ENCODE results near the gene FBLN1. TPM values are rescaled to one million over a fixed set of nuclear protein-coding genes. Genes with fewer than 3 reads are reported as not detected.

FBLN1 gene
- total and polyA plus RNA-seq, 2 donors (not counting 1 experiment from before 2014, with no cell fraction given): not detected

GRCh38 chr22:45612940-45613339, 110.3 kb downstream of the FBLN1 start:
- H3K4me1 ChIP-seq (ENCODE audit: control insufficient read depth in 2 of 2, insufficient read depth in 2 of 2, low read length in 2 of 2): no peaks in the 10 kb centered on the region
- no peaks in the 10 kb centered on the region for H3K79me2 ChIP-seq (ENCODE audit: control insufficient read depth, insufficient read depth, low read length)
- H3K4me2 ChIP-seq (replicated peaks; ENCODE audit: low read depth, low read length, poor library complexity, severe bottlenecking): no peak overlapping the region
- no peaks in the 10 kb centered on the region for H3K9me3 ChIP-seq (ENCODE audit: control extremely low read depth in 1 of 3, control insufficient read depth in 2 of 3, insufficient read depth in 1 of 3, low read length in 2 of 3)
- H3K9ac ChIP-seq (ENCODE audit: low read length): no peak overlapping the region
- TF ChIP-seq CTCF (IDR thresholded peaks at IDR 0.05) (no peak), EZH2 (IDR thresholded peaks at IDR 0.05; ENCODE audit: borderline replicate concordance, insufficient read depth, low read depth, low read length, poor library complexity, severe bottlenecking) (no peak)
- no peak overlapping the region for H3K27ac ChIP-seq (ENCODE audit: low read length in 2 of 2)
- WGBS (ENCODE audit: insufficient coverage): 80% methylated on average over 15 of the region's 15 CpGs
- H3K27me3 ChIP-seq (replicated peaks in 1 of 4; ENCODE audit: control extremely low read depth in 1 of 4, control insufficient read depth in 3 of 4, insufficient read depth in 4 of 4, low read length in 3 of 4): no peaks in the 10 kb centered on the region
- intact Hi-C loops (cut with micrococcal nuclease): no loop called here
- no peak overlapping the region for H3K4me3 ChIP-seq (ENCODE audit: control extremely low read depth in 1 of 5, extremely low read depth in 1 of 5, insufficient read depth in 1 of 5, low read depth in 2 of 5, low read length in 4 of 5)
- Mint-ChIP-seq H3K27ac (peak overlapping the region; percentile 48), H3K4me1 (no peaks in the 10 kb centered on the region), H3K4me3 (no peak overlapping the region), H3K27me3 (peaks cover 2% of the 10 kb centered on the region), H3K9me3 (ENCODE audit: insufficient read depth) (no peaks in the 10 kb centered on the region)
- peak overlapping the region; percentile 46 for H2AFZ ChIP-seq (ENCODE audit: insufficient read depth, low read depth, low read length, poor library complexity, severe bottlenecking)
- H4K20me1 ChIP-seq (ENCODE audit: control insufficient read depth, insufficient read depth, low read length, poor library complexity, severe bottlenecking): no peaks in the 10 kb centered on the region
- POLR2A ChIA-PET: no interaction called here
- H3K36me3 ChIP-seq (replicated peaks in 1 of 2; ENCODE audit: control extremely low read depth in 1 of 2, control insufficient read depth in 1 of 2, extremely low read depth in 1 of 2, insufficient read depth in 2 of 2, low read length in 1 of 2): no peaks in the 10 kb centered on the region
- CTCF ChIA-PET: no interaction called here
- DNase-seq (no peak), ATAC-seq (ENCODE audit: low read depth) (no peak)

- H3K9me3 Mint-ChIP-seq (ENCODE audit: insufficient read depth): no peaks in the 10 kb centered on the region
- intact Hi-C loops (cut with micrococcal nuclease): no loop called here
- no peaks in the 10 kb centered on the region for H3K79me2 ChIP-seq (ENCODE audit: control insufficient read depth, insufficient read depth, low read length)
- no peak overlapping the region for H3K4me2 ChIP-seq (replicated peaks; ENCODE audit: low read depth, low read length, poor library complexity, severe bottlenecking)
- no peaks in the 10 kb centered on the region for H4K20me1 ChIP-seq (ENCODE audit: control insufficient read depth, insufficient read depth, low read length, poor library complexity, severe bottlenecking)
- no peak for DNase-seq
- no peak for ATAC-seq (ENCODE audit: low read depth)
- H3K4me3 Mint-ChIP-seq: no peak overlapping the region
- no peak overlapping the region for H3K27ac Mint-ChIP-seq
- no peaks in the 10 kb centered on the region for H3K4me1 Mint-ChIP-seq
- H3K9me3 ChIP-seq (ENCODE audit: control extremely low read depth in 1 of 3, control insufficient read depth in 2 of 3, insufficient read depth in 1 of 3, low read length in 2 of 3): peaks cover 0 to 2% (median 0%) of the 10 kb centered on the region in 3 donors
- no peaks in the 10 kb centered on the region for H3K36me3 ChIP-seq (replicated peaks in 1 of 2; ENCODE audit: control extremely low read depth in 1 of 2, control insufficient read depth in 1 of 2, extremely low read depth in 1 of 2, insufficient read depth in 2 of 2, low read length in 1 of 2)
- H3K27me3 ChIP-seq (replicated peaks in 1 of 4; ENCODE audit: control extremely low read depth in 1 of 4, control insufficient read depth in 3 of 4, insufficient read depth in 4 of 4, low read length in 3 of 4): no peaks in the 10 kb centered on the region
- H3K27ac ChIP-seq (ENCODE audit: low read length in 2 of 2): no peak overlapping the region
- no peaks in the 10 kb centered on the region for H3K4me1 ChIP-seq (ENCODE audit: control insufficient read depth in 2 of 2, insufficient read depth in 2 of 2, low read length in 2 of 2)
- CTCF ChIA-PET: interaction anchor here (0.7 kb wide), 1 partner anchor 23 kb away, joined by 4 read pairs; no protein-coding TSS in a partner anchor
- no peak overlapping the region for H3K4me3 ChIP-seq (ENCODE audit: control extremely low read depth in 1 of 5, extremely low read depth in 1 of 5, insufficient read depth in 1 of 5, low read depth in 2 of 5, low read length in 4 of 5)
- POLR2A ChIA-PET: no interaction called here
- TF ChIP-seq CTCF (IDR thresholded peaks at IDR 0.05) (no peak), EZH2 (IDR thresholded peaks at IDR 0.05; ENCODE audit: borderline replicate concordance, insufficient read depth, low read depth, low read length, poor library complexity, severe bottlenecking) (no peak)
- 60% methylated on average over 1 of the region's 3 CpGs for WGBS (ENCODE audit: insufficient coverage)
- H2AFZ ChIP-seq (ENCODE audit: insufficient read depth, low read depth, low read length, poor library complexity, severe bottlenecking): no peak overlapping the region
- peaks cover 5% of the 10 kb centered on the region for H3K27me3 Mint-ChIP-seq
- H3K9ac ChIP-seq (ENCODE audit: low read length): no peak overlapping the region
Observed at GRCh38 chr22:45615364-45615763, 112.7 kb downstream of the FBLN1 start.

All from B cell (primary cell).